Measurements from ENCODE around the gene SKI. TPM values are rescaled to one million over a fixed set of nuclear protein-coding genes. Genes with fewer than 3 reads are reported as not detected.
"Not testable (repeated sequence)": the region's sequence is repeated elsewhere in the genome, so short reads cannot be mapped to it uniquely, and the experiment has no call there.

Gene SKI
- total and polyA plus RNA-seq, 4 donors = 17.1 to 90.7 (median 40.7) TPM

- Histone ChIP-seq H3K27me3 (ENCODE audit: control insufficient read depth in 3 of 3, insufficient read depth in 3 of 3, low read length in 2 of 3) (no peaks in the 10 kb centered on the region), H3K36me3 (ENCODE audit: control insufficient read depth in 4 of 4, insufficient read depth in 4 of 4, low read length in 4 of 4) (no peaks in the 10 kb centered on the region), H3K4me1 (ENCODE audit: control insufficient read depth in 5 of 5, insufficient read depth in 5 of 5, low read length in 5 of 5) (peaks cover 3 to 19% (median 9%) of the 10 kb centered on the region in 5 donors), H3K9ac (ENCODE audit: insufficient read depth in 1 of 2, low read length in 2 of 2) (no peak overlapping the region), H3K4me3 (no peak overlapping the region), H3K9me3 (ENCODE audit: control insufficient read depth in 4 of 4, insufficient read depth in 3 of 4, low read length in 3 of 4) (no peaks in the 10 kb centered on the region), H3K27ac (ENCODE audit: low read depth in 1 of 2, low read length in 1 of 2) (no peak overlapping the region)
- WGBS, 2 donors = 88 to 95% methylated on average over 4 of the region's 4 CpGs
- ATAC-seq (ENCODE audit: insufficient read depth, low FRiP score) = no peak
- TF ChIP-seq CTCF (IDR thresholded peaks at IDR 0.05; ENCODE audit: control extremely low read depth, extremely low read depth) = no peak
- DNase-seq = no peak
Observed at GRCh38 chr1:2260917-2261316, 32.8 kb downstream of the SKI start.

- H3K27ac ChIP-seq (ENCODE audit: low read depth in 1 of 2, low read length in 1 of 2); H3K9me3 ChIP-seq (ENCODE audit: control insufficient read depth in 4 of 4, insufficient read depth in 3 of 4, low read length in 3 of 4); H3K27me3 ChIP-seq (ENCODE audit: control insufficient read depth in 3 of 3, insufficient read depth in 3 of 3, low read length in 2 of 3); H3K9ac ChIP-seq (ENCODE audit: insufficient read depth in 1 of 2, low read length in 2 of 2); DNase-seq; ATAC-seq (ENCODE audit: insufficient read depth, low FRiP score); H3K36me3 ChIP-seq (ENCODE audit: control insufficient read depth in 4 of 4, insufficient read depth in 4 of 4, low read length in 4 of 4); H3K4me3 ChIP-seq: not testable (repeated sequence)
- 92% methylated on average over 23 to 25 of the region's 25 CpGs for WGBS, 2 donors
- H3K4me1 ChIP-seq (ENCODE audit: control insufficient read depth in 5 of 5, insufficient read depth in 5 of 5, low read length in 5 of 5) = peaks cover 4 to 20% (median 14%) of the 10 kb centered on the region in 5 donors
Observed at GRCh38 chr1:2261476-2262395, 33.6 kb downstream of the SKI start.

- 85 to 90% methylated on average over 16 of the region's 16 CpGs for WGBS, 2 donors
- H3K27ac ChIP-seq (ENCODE audit: low read depth in 1 of 2, low read length in 1 of 2) = no peak overlapping the region
- H3K36me3 ChIP-seq (ENCODE audit: control insufficient read depth in 4 of 4, insufficient read depth in 4 of 4, low read length in 4 of 4) = no peaks in the 10 kb centered on the region
- no peak overlapping the region for H3K9ac ChIP-seq (ENCODE audit: insufficient read depth in 1 of 2, low read length in 2 of 2)
- H3K9me3 ChIP-seq (ENCODE audit: control insufficient read depth in 4 of 4, insufficient read depth in 3 of 4, low read length in 3 of 4) = no peaks in the 10 kb centered on the region
- no peaks in the 10 kb centered on the region for H3K27me3 ChIP-seq (ENCODE audit: control insufficient read depth in 3 of 3, insufficient read depth in 3 of 3, low read length in 2 of 3)
- TF ChIP-seq CTCF (IDR thresholded peaks at IDR 0.05; ENCODE audit: control extremely low read depth, extremely low read depth) = no peak
- H3K4me1 ChIP-seq (ENCODE audit: control insufficient read depth in 5 of 5, insufficient read depth in 5 of 5, low read length in 5 of 5) = peaks cover 11 to 46% (median 26%) of the 10 kb centered on the region in 5 donors
- ATAC-seq (ENCODE audit: insufficient read depth, low FRiP score) = no peak
- no peak overlapping the region for H3K4me3 ChIP-seq
- DNase-seq = no peak
Observed at GRCh38 chr1:2266301-2266975, 38.3 kb downstream of the SKI start.
